Loucy (cell line): Measurements from ENCODE around the gene SYMPK.

Source experiments
- EZH2phosphoT487 ChIP-seq: fragments of 200-600 bp; IDR thresholded peaks from 2 replicates; pipeline ENCODE4 v1.6.1; 2018; ENCODE audit warnings: antibody characterized with exemption, mild to moderate bottlenecking, moderate library complexity, borderline replicate concordance
- TF ChIP-seq, protein P1 (sequence below): fragments of 200-600 bp; sonication (generic); conservative IDR thresholded peaks from 2 replicates; pipeline ENCODE4 v1.5.1; 2014; ENCODE audit warnings: mild to moderate bottlenecking, antibody characterized with exemption, low read length

DNA sequence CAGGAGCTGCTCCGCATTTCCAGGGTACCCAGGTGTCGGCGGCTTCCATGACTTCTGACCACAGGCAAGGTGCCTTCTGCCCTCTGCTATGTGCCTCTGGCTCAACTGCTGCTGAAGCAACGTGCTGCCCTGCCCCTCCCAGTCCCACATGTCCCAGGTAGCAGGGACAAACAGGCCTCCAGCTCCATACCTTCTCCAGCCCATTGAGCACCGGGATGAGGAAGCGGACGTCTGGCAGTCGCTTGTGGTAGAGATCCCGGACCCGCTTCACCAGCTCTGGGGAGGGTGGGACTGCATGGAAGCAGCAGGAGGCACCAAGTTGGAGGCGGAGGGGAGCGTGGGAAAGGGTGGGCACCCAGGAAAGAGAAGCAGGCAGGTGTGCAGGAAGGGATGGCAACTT, 39.8 kb downstream of the SYMPK start:
- TF ChIP-seq, protein P1, sequence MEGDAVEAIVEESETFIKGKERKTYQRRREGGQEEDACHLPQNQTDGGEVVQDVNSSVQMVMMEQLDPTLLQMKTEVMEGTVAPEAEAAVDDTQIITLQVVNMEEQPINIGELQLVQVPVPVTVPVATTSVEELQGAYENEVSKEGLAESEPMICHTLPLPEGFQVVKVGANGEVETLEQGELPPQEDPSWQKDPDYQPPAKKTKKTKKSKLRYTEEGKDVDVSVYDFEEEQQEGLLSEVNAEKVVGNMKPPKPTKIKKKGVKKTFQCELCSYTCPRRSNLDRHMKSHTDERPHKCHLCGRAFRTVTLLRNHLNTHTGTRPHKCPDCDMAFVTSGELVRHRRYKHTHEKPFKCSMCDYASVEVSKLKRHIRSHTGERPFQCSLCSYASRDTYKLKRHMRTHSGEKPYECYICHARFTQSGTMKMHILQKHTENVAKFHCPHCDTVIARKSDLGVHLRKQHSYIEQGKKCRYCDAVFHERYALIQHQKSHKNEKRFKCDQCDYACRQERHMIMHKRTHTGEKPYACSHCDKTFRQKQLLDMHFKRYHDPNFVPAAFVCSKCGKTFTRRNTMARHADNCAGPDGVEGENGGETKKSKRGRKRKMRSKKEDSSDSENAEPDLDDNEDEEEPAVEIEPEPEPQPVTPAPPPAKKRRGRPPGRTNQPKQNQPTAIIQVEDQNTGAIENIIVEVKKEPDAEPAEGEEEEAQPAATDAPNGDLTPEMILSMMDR: no peak
- no peak for TF ChIP-seq EZH2phosphoT487
